Raji (cell line): ENCODE data around the gene NFIB.

Source experiments
- POLR2A ChIP-seq: IDR thresholded peaks from 2 replicates; pipeline ENCODE4 v1.6.1; 2011; ENCODE audit warnings: low read depth, low read length, control low read depth; ENCODE audit not compliant: insufficient read depth

Gene NFIB

DNA sequence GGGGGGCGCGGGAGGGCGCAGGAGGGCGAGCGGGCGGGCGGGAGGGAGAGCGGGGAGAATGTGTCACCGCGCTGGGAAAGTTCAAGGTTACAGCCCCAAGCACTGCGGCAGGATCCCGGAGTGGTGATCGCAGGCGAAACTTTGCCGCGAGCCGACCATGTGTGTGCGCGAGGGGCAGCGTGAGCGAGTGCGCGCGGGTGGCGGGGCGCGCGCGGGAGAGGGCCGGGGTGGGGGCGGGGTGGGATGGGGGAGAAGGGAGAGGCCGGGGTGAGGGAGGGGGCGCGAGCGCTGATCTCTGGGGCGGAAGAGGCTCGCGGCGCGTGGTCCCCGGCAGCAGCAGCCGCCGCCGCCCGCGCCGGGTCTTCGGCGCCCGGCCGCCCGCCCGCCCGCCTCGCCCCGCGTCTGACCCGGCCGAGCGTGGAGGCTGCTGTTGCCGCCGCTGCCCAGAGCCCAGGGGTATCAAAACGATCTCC lies at the start of gene NFIB:
NFIB (minus strand) TSS at position 191 of the 473 bp plus-strand sequence. CDS start 630 bp downstream, outside the sequence.
- TF ChIP-seq POLR2A, result no peak

DNA sequence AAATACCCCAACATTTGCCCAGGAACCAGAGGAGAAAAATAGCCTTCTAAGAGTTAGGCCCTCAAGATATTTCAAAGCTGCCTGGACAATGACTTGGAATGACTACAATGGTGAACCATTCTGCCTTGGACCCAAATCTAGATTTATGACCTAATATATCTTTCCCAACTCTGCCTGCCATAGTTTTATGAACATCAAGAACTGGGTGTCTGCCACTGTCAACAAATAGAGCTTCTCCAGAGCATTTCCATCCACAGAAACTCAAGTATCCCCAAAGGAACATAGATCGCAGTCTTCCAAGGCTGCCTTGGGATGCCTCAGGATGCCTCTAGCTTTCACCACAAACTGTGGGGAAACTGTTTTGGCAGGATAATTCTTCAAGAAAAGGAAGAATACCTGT lies 48.2 kb upstream of the NFIB start:
- no peak for TF ChIP-seq POLR2A

DNA sequence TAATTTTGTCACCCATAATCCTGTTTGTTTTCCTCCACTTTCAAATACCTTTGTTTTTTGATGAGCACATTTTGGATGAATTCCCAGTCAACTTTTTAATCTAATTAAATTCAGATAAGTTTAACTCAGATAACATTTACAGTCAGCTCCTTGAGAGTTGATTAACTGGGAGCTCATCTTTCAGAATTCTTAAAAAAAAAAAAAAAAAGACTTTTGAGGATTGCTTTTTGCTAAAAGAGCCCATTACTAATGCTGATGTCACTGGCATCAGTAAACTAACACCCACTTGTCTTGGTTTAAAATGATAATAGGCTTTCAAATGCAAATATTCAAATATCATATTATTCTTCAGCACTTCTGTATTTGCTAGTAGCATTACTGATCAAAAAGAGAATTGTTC lies 47.1 kb upstream of the NFIB start:
- no peak for TF ChIP-seq POLR2A

DNA sequence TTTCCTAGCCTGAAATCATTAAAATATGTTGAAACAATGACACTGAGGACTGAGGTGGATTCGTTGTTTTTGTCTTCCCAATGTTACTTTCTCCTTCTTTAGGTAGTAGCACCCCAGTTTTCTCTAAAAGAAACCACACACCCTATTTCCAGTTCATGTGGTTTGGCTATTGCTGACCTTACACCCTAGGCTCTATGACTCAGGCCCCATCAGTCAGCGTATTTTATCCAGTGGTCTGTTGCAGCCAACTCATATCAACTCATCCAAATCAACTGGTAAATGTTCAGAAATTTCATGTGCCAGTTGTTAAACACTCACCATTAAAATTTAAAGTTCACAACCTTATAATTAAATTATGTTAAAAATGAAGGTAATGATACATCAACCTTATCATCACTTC lies 44.6 kb upstream of the NFIB start:
- TF ChIP-seq POLR2A, result no peak

DNA sequence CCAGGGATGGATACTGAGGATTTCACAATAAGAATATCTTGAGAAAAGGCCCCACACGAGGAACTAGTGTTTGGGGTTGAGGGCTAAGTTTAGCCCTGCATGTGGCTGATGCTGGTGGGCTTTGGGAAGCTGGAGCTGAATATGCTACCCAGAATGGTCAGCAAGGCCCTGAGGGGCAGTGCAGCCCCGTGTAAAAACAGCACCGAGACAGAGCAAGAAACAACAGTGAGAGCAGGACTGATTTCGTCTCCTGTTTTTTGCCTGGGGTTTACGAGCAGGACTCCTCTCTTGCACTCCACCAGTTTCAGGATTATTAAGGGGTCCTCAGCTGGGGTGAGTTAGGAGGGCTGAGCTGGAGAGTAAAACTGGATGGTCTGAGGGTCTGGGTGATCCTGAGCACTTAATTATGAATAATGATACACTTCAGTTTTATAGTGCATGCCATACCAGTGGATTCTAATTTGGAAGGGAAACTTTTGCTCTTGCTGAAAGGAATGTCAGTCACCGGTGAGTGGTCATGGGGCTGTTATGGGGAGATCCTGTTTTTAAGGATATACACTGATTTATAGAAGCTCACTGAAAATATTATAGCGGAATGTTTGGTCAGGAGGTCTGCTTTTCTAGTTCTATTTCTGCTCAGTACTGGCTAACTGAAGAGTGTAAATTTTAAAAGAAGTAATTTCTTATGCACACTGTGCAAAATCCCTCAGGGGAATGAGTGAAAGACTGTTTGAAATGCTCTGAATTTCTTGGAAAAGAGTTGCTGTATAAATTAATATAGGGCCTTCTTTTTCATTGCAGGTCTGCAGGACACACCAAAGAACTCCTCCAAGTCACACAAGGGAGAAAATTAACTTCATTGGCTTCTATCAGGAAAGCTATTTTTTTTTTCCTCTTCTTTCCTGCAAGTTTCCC lies 42.7 kb upstream of the NFIB start:
- TF ChIP-seq POLR2A, result no peak

DNA sequence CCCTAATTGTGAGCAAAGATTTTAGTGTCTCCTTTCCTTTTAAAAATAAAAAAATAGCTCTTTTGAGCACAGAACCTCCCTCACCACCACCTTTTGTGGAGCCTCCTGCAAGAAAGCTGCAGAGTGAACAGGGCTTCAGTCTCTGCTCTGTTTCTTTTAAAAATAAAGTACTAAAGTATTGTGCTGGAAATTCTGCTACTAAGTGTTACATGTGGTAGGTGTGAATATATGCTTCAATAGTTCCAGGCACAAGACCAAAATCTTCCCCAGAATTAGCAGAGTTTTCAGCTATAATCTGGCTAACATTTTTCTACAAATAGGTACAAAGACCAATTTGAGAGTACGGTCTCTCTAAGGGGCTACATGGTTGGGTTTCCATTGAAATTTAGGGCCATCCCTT lies 40.3 kb upstream of the NFIB start:
- TF ChIP-seq POLR2A, result no peak

DNA sequence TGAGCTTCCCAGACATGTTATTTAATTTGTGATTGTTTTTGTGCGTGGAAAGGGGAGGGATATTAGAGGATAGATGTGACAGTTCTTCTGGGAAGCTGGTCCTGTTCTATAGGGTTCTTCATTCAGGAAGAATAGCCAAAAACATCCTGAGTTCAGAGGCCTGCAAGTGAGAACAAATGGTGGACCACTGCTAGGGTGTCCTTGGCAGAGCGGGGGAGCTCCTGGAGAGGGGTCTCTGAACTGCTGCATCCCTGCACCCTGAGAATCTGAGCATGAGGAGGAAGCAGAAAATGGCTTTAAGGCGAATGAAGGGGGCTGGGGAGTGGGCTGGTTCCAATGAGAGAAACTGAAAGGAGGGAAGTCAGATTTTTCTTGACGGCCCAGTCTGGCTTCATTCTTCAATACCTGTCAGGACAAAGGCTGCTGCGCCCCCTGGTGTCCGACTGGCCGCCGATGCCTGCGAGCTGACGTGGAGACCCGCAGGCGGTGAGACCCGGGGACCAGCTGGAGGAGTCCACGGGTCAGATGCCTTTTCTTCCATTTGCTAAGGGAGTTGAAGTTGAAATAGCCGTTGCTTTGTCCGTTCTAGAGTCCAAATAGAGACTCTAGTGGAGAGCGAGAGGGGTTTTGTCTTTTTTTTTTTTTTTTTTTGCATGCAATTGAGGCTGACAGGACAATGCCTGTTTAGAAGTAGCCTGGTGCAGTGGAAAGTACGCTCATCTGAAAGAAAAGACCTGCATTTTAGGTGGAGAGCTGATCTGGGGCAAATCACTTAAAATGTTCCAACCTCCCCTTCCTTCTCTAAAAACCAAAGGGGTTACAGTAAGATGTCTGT lies 39.5 kb upstream of the NFIB start:
- TF ChIP-seq POLR2A, result no peak

DNA sequence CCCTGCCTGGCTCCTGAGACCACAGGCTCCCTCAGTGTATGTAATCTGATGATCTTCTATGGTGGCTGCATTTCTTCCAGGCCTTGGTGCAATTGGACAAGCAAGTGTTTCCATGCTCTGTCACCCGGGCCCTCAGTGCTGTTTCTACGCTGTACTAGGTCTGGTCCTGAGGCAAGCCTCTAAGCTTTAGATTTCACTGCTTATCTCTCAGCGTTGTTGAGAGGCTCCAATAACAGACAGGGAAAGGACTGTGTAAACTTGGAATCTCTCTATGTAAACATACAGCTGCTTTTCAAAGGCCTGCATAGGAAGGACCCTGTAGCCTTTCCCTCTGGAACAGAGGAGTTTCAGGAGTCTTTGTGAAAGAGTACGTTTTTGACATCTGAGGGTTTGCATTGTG lies 38.6 kb upstream of the NFIB start:
- TF ChIP-seq POLR2A, result no peak

DNA sequence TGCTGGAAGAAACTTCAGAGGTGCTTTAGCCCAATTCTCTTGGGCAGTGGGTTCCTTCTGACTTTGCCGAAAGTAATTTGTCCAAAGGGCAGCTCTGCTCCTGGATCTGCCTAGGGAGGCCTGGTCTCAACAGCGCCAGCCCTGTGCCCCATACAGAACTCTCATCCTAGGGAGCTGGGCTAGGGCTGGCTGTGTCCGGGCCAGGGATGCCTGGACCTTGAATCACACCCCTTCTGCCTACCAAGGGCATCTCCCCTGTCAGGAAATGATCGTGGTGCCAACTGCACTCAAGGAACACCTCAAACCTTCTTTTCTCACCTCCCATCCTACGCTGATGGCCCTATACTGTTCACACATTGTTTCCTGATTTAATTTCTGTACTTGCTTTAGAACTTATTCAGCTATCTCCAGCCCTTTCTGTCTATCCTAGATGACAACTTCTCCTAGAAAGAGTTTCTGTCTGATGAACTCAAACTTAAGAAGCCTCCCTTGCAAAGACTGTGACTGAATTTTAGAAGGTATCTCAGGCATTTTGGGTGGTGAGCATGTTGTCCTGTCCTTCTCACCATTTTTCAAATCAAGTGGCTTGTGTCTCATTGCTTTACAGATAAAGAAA lies 37.4 kb upstream of the NFIB start:
- TF ChIP-seq POLR2A, result no peak

DNA sequence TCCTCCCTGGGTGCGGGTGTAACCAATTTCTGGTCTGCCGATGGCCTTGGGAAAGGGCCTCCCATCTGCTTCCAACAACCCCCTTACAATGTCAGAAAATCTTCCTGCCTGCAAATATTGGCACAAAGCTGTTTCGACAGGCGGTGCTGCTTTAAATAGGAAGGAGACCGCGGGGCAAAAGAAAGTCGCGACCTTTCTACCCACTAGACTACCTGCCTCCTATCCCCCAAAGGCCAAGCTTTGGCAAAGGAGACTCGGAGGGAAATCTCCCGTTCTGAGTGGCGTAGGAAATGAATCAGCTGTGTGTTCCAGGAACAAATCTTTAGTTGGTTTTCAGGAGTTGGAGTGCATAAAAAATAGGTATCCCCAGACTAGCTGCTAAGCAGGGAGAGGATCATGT lies 36.8 kb upstream of the NFIB start:
- TF ChIP-seq POLR2A, result no peak

DNA sequence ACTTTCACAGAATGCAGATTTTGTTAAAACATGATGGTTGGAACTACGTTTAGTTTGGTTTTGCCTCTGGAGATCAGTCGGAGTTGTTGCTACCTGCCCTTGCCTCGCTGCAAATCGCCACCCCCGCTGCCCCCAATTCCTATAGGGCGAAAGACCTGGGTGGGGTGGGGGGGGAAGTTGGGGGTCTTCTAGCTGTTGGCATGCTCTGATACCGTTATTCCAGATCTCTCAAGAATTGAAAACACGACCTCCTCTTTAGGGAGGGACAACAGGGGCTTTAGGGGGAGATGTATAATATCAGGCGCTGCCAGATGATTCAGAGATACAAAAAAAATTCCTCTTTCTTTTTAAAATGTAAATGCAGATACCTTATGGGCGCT lies 36.4 kb upstream of the NFIB start:
- no peak for TF ChIP-seq POLR2A

DNA sequence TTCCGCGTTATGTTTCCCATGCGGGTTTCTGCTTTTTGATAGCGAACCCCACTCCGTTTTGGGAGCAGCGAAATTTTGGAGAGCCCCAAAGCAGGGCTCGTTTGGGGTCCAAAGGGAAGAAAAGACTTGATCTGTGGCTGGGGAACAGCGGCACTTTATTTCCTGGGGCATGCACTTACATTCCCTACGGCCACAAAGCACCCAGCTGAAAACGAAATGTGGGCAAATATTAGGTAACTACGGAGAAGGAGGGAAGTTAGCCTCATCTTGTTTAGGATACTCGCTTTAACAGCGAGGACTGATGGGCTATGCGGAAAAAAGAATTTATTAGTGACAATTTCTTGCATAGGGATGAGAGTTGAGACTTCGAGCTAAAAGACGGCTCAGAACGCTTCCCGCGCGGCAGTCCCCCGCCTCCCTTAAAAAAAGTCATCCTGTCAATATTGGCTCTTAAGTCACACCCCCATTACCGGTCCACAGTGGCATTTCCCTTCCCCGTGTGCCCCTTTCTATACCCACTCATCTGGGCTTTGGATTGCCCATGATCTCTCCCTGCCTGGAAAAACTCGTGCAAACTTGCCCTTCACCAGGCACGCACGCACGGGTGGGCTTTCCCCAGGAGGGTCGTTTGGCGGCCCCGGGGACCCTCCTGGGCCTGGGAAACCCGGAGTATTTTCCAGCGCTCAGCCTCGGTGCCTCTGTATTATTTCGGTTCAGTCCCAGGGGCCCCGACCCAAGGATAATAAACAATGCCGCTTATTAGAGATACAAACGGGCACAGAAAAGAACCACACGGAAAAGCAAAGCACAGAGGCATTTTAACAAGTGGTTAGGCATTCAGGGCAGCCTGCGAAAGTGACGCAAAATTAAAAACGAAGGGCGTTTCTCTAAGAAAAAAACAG lies 35.8 kb upstream of the NFIB start:
- TF ChIP-seq POLR2A, result no peak

DNA sequence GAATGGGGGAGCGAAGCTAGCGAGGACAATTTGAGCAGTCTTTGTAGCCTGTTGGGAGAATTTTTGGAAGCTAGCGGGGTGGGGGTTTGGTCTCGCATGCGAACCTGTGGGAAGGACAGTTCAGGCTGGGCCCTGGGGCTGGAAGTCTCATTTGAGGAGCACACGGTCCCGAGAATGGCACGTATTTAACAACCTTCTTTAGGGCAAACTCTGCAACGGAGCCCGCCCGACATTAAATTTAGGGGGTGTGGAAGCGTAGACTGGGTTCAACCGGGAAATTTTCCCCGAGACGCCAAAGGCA lies 35.2 kb upstream of the NFIB start:
- TF ChIP-seq POLR2A, result no peak

DNA sequence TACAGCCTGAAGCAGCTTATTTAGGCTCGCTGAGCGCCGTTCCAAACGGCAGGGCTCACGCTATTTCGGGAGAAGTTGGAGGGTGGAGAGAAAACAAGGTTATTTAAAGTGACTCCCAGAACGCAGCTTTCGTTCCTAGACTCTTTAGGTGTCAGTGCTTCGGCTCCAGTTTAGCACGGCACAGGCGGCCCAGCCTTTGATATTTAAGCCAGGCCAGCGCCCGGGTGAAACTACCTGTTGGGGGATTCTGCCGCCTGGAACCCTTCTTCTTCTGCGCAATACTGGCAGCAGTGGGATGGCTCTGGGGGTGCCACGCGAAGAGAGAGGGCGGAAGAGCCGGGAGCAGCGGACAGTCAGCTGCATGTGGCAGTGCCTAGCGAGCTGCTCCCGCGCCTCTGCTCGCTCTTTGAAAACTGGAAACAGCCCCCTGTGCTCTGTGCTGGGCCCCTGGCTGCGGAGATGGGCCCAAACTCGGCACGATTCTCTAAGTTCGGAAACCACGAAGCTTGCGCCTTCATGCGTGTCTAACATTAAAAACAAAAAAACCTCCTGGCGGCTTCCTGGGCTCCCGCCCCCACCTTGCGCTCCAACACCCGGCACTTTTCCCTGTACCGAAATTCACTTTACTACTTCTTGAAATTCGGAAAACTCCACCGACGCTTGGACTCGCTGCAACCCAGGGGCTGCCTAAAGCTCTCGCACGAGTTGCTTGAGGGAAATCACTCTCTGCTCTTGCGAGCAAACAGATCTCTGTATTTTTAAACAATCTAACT lies 34.6 kb upstream of the NFIB start:
- TF ChIP-seq POLR2A, result no peak

DNA sequence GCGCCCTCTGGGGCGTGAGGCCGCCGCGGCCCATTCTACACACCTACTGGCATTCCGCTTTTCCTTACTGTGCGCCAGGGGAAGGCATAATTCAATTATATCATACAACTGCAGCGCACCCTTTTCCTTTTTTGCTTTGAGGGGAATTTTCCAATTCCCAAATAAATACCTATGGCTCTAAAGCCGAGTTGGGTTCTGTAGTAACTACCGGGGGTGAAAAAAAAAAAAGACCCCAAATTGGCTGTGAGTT lies 34.1 kb upstream of the NFIB start:
- TF ChIP-seq POLR2A, result no peak
